Measurements from ENCODE around the gene BIN1.

The BIN1 gene

GRCh38 chr2:127090281-127091120, 16.5 kb downstream of the BIN1 start:
- FAIRE-seq: no peak

- FAIRE-seq: no peak
Observed at GRCh38 chr2:127089478-127090235, 17.3 kb downstream of the BIN1 start.

GRCh38 chr2:127088706-127089105, 18.2 kb downstream of the BIN1 start:
- no peak for FAIRE-seq

GRCh38 chr2:127087791-127088495, 19.0 kb downstream of the BIN1 start:
- no peak for FAIRE-seq

GRCh38 chr2:127086990-127087790, 19.8 kb downstream of the BIN1 start:
- FAIRE-seq: peak; percentile 97

DNA sequence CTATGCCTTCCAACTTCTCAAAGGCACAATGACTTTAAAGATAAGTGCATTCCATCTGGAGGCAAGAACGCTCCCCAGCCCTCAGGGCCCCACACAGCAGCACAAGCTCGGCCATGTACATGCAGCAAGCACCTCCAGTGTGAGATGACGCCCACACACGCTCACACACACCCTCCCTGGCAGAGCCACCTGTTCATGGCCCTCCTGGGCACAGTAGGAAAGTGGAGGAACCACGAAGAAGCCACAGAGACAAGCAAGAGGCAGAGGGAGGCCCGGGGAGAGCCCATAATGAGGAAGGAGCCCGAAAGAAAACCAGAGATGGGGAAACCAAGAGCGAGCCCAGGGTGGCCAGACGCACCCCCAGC, 21.7 kb downstream of the BIN1 start:
- no peak for FAIRE-seq

DNA sequence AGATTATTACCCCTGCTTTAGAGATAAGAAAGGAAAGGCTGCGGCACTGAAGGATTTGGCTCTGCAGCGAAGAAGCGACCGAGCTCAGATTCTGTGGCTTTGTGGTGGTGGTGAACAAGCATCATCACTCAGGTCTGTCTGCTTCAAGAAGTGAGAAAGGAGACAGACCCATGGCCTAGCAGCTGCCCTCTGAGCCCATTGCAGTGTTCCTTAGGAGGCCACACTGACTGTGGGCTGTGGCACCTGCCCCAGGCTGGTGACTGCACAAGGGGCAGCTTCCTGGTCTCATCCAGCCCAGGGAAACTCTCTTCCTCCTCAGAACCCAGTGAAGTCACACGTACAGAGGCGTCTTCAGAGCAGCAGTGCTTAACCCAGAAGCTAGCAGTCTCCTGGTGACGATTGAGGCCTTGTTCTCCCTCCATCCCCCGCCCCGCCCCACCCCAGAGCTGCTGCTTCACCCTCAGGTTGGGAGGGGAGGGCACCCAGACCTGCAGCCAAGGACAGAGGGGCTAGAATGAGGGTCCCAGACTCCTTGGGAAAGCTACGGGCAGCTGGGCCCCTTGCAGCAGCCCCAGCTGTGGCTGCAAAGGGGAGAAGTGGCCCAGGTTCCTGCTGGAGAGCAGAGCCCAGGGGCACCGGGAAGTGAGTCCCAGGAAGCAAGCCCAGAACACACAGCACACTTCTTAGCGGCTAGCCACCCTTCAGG, 22.2 kb downstream of the BIN1 start:
- FAIRE-seq: no peak

GRCh38 chr2:127083819-127084503, 23.0 kb downstream of the BIN1 start:
- FAIRE-seq: peak; percentile 18

DNA sequence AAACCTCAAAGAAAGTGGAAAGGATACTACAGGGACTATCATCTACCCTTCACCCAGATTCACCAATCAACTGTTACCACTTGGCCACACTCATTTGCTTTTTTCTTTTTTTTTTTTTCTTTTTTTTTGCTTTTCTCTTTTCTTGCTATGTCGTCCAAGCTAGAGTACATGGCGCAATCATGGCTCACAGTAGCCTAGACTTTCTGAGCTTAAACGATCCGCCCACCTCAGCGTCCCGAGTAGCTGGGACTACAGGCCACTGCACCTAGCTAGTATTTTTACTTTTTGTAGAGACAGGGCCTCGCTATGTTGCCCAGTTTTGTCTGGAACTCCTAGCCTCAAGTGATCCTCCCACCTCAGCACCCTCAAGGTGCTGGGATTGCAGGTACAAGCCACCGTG, 24.0 kb downstream of the BIN1 start:
- no peak for FAIRE-seq

- no peak for FAIRE-seq
Observed at GRCh38 chr2:127081826-127082633, 24.9 kb downstream of the BIN1 start.

DNA sequence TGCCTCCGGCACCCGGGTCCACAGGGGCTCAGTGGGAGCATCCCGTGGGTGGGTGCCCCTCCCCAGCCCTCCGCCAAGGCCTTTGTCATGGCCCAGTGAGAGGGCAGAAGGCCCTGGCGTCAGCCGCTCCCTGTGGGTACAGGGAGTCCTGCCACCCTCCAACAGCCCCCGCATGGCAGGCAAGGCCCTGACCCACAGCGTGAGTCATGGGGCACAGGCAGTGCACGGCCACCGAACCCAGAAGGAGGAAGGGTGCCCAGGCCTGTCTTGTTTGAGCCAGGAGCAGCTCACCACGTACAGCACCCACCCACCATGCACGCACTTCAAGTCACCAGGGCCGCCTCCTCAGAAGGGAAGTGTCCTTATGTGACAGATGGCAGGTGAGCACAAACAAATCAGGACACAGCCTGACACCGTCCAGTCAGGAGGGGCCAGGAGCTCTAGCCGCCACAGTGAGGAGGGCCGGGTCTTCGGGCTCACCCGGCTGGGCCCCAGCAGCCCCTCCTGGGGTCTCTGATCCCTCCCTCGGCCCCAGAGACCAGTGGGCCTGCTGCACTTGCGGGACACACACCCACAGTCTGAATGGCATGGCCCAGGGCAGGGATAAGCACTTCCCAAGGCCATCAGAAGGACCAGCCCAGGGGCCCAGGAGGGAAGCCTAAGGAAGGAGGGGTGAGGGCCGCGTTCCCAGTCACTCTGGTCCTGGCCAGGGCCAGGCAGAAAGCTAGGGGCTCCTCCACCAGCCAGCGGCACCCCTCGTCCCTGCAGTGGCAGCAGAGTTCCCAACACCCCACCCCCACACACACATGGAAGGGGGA, 25.8 kb downstream of the BIN1 start:
- FAIRE-seq: no peak

GRCh38 chr2:127080226-127080937, 26.6 kb downstream of the BIN1 start:
- FAIRE-seq: no peak

- FAIRE-seq: no peak
Observed at GRCh38 chr2:127079358-127079920, 27.5 kb downstream of the BIN1 start.

- FAIRE-seq: no peak
Observed at GRCh38 chr2:127078666-127079270, 28.2 kb downstream of the BIN1 start.

DNA sequence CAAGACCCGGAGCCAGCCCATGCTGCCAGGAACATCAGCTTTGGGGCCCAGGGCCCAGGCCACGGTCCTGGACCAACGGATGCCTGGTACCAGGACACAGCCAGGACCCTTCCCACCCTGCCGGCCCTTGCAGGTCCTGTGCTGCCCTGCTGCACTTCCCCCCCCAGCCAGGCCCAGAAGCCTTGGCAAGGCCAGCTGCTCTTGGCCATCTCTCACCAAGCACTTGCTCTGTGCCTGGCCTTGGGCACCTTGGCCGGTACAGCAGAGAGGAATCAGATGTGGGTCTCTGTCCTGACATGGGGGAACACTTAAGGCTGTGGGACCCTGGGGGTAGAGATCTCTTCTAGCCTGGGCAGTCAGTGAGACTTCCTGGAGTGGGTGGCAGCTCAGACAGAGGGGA, 28.9 kb downstream of the BIN1 start:
- no peak for FAIRE-seq

- no peak for FAIRE-seq
Observed at GRCh38 chr2:127076924-127077323, 30.0 kb downstream of the BIN1 start.

GRCh38 chr2:127076290-127076689, 30.7 kb downstream of the BIN1 start:
- FAIRE-seq: no peak

DNA sequence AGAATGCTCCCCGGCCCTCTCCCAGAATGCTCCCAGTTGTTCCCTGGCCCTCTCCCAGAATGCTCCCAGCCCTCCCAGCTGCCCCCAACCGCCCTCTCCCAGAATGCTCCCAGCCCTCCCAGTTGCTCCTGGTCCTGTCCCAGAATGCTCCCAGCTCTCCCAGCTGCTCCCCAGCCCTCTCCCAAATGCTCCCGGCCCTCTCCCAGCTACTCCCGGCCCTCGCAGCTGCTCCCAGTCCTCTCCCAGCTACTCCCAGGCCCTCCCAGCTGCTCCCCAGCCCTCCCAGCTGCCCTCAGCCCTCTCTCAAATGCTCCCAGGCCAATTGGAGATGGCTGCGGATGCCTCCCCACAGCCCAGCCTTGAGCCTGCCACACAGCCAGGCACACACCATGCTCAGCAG, 31.1 kb downstream of the BIN1 start:
- FAIRE-seq: no peak

Data from endometrium (tissue), 2 donors.